ENCODE measurements around the gene KY.

GRCh38 chr3:134576426-134576825 lies 74.4 kb downstream of the KY start:
- TF ChIP-seq POLR2A (IDR thresholded peaks at IDR 0.05) = no peak
- TF ChIP-seq CTCF (IDR thresholded peaks at IDR 0.05) = no peak
